Measurements from ENCODE around the gene FRMPD1. TPM values are rescaled to one million over a fixed set of nuclear protein-coding genes. Genes with fewer than 3 reads are reported as not detected.
"Not testable (repeated sequence)": the region's sequence is repeated elsewhere in the genome, so short reads cannot be mapped to it uniquely, and the experiment has no call there.

The FRMPD1 gene
- total RNA-seq, 4 donors from 2014 or later: 0.34 to 0.50 (median 0.45) TPM; not detected in 1

DNA sequence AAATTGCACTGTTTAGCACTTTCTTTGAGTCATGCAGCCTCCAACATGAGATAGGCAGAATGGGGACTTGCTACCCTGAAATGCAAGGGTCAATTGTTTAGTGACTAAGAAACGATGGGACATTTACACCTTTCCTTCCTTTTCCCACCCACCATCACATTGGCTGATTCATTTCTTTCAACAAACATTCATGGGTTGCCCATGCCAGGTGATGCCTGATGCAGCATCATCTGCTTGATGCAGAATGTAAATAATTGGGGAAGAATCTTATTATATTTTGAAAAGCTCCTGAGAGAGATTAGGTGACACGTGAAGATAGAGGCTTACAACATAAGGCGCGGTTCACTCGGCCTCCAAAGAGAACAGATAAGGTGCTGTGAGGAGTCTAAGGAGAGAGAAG is 98.4 kb downstream of the FRMPD1 start:
- Histone ChIP-seq H3K27ac (replicated peaks in 1 of 4) (no peak overlapping the region), H3K4me1 (peaks cover 4 to 8% (median 6%) of the 10 kb centered on the region in 4 donors), H3K27me3 (no peaks in the 10 kb centered on the region), H3K4me3 (no peak overlapping the region), H3K36me3 (no peaks in the 10 kb centered on the region), H3K9me3 (no peaks in the 10 kb centered on the region)
- 72% methylated on average over 5 of the region's 5 CpGs for WGBS
- intact Hi-C loops (cut with DNase I): loop anchor here (10.0 kb wide), 1 partner anchor 616 kb away; no protein-coding TSS in a partner anchor
- TF ChIP-seq POLR2A (IDR thresholded peaks at IDR 0.05; ENCODE audit: low read depth): no peak
- TF ChIP-seq, protein P1, sequence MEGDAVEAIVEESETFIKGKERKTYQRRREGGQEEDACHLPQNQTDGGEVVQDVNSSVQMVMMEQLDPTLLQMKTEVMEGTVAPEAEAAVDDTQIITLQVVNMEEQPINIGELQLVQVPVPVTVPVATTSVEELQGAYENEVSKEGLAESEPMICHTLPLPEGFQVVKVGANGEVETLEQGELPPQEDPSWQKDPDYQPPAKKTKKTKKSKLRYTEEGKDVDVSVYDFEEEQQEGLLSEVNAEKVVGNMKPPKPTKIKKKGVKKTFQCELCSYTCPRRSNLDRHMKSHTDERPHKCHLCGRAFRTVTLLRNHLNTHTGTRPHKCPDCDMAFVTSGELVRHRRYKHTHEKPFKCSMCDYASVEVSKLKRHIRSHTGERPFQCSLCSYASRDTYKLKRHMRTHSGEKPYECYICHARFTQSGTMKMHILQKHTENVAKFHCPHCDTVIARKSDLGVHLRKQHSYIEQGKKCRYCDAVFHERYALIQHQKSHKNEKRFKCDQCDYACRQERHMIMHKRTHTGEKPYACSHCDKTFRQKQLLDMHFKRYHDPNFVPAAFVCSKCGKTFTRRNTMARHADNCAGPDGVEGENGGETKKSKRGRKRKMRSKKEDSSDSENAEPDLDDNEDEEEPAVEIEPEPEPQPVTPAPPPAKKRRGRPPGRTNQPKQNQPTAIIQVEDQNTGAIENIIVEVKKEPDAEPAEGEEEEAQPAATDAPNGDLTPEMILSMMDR (IDR thresholded peaks at IDR 0.05): no peak
- TF ChIP-seq POLR2AphosphoS5 (IDR thresholded peaks at IDR 0.05): no peak
- no peak for TF ChIP-seq EP300 (IDR thresholded peaks at IDR 0.05)
- no peak for DNase-seq (ENCODE audit: extremely low spot score)

DNA sequence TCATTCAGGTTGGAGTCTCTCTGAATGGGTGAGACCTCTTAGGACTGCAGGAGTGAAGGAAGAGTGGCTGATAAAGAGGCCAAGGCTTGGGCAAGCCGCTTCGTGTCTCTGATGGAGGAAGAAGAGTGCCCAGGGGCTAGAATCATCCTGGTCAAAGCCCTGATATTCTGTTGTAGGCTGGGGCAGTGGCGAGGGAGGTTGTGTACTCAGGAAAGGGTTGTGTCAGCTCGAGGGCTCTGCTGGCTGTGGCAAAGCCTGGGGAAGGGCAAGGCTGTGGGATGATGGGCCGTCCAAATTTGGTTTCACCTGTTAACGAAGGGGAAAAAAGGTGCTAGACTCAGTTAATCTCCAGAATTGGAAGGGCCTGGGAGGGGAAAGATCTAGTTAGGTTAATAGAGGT is 100.4 kb downstream of the FRMPD1 start:
- no peak for DNase-seq (ENCODE audit: extremely low spot score)
- no peak for TF ChIP-seq POLR2AphosphoS5 (IDR thresholded peaks at IDR 0.05)
- no peak for TF ChIP-seq EP300 (IDR thresholded peaks at IDR 0.05)
- TF ChIP-seq, protein P1 (IDR thresholded peaks at IDR 0.05): no peak
- no peak for TF ChIP-seq POLR2A (IDR thresholded peaks at IDR 0.05; ENCODE audit: low read depth)
- Histone ChIP-seq H3K36me3 (no peaks in the 10 kb centered on the region), H3K9me3 (no peaks in the 10 kb centered on the region), H3K27ac (replicated peaks in 1 of 4) (no peak overlapping the region), H3K27me3 (no peaks in the 10 kb centered on the region), H3K4me3 (no peak overlapping the region), H3K4me1 (peaks cover 14 to 27% (median 19%) of the 10 kb centered on the region in 4 donors)
- intact Hi-C loops (cut with DNase I): no loop called here
- WGBS: 74% methylated on average over 6 of the region's 6 CpGs

- DNase-seq (ENCODE audit: extremely low spot score); intact Hi-C loops (cut with DNase I); H3K36me3 ChIP-seq; H3K27ac ChIP-seq (replicated peaks in 1 of 4); H3K4me3 ChIP-seq; H3K27me3 ChIP-seq; H3K9me3 ChIP-seq: not testable (repeated sequence)
- WGBS: 92% methylated on average over 13 of the region's 30 CpGs
- H3K4me1 ChIP-seq: peaks cover 14 to 27% (median 19%) of the 10 kb centered on the region in 4 donors
Observed at GRCh38 chr9:37751704-37752103, 101.0 kb downstream of the FRMPD1 start.

DNA sequence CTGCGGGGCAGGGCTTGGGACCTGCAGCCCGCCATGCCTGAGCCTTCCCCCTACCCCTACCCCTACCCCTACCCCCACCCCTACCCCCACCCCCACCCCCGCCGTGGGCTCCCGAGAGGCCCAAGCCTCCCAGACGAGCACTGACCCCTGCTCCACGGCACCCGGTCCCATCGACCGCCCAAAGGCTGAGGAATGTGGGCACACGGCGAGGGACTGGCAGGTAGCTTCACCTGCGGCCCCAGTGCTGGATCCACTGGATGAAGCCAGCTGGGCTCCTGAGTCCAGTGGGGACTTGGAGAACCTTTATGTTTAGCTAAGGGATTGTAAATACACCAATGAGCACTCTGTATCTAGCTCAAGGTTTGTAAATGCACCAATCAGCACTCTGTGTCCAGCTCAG is 101.4 kb downstream of the FRMPD1 start:
- H3K9me3 ChIP-seq; H3K27ac ChIP-seq (replicated peaks in 1 of 4); H3K36me3 ChIP-seq; DNase-seq (ENCODE audit: extremely low spot score); H3K27me3 ChIP-seq; H3K4me3 ChIP-seq; intact Hi-C loops (cut with DNase I): not testable (repeated sequence)
- WGBS: 100% methylated on average over 5 of the region's 13 CpGs
- peaks cover 14 to 27% (median 19%) of the 10 kb centered on the region in 4 donors for H3K4me1 ChIP-seq

DNA sequence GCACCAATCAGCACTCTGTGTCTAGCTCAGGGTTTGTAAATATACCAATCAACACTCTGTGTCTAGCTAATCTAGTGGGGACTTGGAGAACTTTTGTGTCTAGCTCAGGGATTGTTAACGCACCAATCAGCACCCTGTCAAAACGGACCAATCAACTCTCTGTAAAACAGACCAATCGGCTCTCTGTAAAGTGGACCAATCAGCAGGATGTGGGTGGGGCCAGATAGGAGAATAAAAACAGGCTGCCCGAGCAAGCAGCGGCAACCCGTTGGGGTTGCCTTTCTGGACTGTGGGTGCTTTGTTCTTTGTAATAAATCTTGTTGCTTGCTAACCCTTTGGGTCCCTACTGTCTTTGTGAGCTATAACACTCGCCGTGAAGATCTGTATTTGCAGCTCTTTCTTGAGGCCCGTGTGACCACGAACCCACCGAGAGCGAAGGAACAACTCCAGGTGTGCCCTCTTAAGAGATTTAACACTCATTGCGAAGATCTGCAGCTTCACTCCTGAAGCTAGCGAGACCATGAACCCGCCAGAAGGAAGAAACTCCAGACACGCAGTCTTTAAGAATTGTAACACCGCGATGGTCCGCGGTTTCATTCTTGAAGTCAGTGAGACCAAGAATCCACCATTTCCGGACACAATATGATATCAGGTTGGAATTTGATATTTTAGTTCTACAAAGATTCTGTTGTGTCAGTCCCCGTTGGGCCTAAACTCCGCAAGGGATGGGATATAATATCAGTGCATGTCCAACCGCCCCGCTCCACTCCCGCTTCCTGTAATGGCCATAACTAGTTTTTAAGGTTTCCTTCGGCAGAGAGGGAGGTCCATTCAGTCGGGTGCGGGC is 102.1 kb downstream of the FRMPD1 start:
- WGBS: 92% methylated on average over 29 of the region's 29 CpGs
- no peak for DNase-seq (ENCODE audit: extremely low spot score)
- intact Hi-C loops (cut with DNase I): no loop called here
- Histone ChIP-seq H3K4me3 (peak overlapping the region; percentile 82 to 98 (median 84)), H3K27me3 (no peaks in the 10 kb centered on the region), H3K27ac (replicated peaks in 1 of 4) (peak overlapping the region; percentile 80 to 88 (median 84)), H3K36me3 (no peaks in the 10 kb centered on the region), H3K4me1 (peaks cover 14 to 27% (median 19%) of the 10 kb centered on the region in 4 donors), H3K9me3 (no peaks in the 10 kb centered on the region)
- TF ChIP-seq EP300 (IDR thresholded peaks at IDR 0.05) (no peak), POLR2A (IDR thresholded peaks at IDR 0.05; ENCODE audit: low read depth) (no peak), POLR2AphosphoS5 (IDR thresholded peaks at IDR 0.05) (no peak)
- TF ChIP-seq, protein P1 (IDR thresholded peaks at IDR 0.05): no peak
